GM21528 (cell line): ENCODE results near the gene ITGAE.
A peak's percentile ranks its signal among the peaks of the same experiment; 100 is the strongest.

Experiments
- ATAC-seq: cut with Tn5 transposase; IDR thresholded peaks from one replicate; pipeline ENCODE4 v1.9.1; 2021; ENCODE audit warnings: mild to moderate bottlenecking, moderate library complexity; ENCODE audit not compliant: unreplicated experiment, low FRiP score

Gene ITGAE

DNA sequence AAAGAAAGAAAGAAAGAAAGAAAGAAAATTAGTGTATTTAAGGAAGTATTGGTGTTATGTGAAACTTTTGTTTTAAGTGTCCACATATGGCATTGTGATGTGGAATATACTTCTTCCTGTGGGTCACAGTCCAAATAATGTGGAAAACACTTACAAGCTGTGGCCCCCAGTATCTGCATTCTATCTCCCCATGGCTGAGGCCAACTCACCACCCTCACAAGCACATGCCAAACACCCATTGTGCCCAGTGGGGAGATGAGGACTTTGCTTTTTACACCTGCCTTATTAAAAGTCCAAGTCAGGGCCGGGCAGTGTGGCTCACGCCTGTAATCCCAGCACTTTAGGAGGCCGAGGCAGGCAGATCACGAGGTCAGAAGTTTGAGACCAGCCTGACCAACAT is 101.0 kb downstream of the ITGAE start:
- no peak for ATAC-seq

DNA sequence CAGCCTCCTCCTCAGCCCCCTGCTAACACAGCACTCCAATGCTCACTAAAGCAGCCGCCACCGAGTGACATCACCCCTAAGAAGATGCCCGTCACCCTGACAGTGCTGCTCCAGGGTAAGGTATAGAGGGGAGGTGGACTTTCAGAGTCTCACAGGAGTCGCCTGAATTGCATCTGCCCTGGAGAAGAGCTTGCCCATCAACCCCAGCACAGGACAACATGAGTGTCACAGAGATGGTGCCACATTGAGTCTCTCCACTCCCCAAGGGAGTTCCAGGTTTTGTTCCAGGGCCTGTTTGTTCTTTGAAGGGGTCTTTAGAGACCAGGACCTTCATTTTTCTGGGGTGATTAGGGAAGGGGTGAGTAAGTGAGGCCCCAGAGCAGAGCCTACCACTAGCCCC is 102.8 kb downstream of the ITGAE start:
- no peak for ATAC-seq

DNA sequence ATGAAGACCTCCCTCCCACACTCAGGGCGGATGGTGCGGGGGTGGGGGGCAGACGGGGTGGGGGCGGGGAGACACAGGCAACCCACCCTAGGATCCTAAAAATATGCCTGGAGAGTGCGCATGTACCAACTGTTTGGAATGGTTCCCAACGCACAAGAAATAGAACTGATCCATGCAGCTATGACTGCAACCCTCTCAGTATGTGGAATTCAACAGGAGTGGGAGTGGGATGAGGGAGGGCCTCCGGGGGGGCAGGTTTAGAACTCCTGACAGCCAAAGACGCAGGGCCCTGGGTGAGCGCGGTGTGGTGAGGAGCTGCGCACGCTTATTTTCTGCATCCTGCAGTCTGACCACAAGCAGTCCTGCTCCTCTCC is 103.9 kb downstream of the ITGAE start:
- no peak for ATAC-seq

DNA sequence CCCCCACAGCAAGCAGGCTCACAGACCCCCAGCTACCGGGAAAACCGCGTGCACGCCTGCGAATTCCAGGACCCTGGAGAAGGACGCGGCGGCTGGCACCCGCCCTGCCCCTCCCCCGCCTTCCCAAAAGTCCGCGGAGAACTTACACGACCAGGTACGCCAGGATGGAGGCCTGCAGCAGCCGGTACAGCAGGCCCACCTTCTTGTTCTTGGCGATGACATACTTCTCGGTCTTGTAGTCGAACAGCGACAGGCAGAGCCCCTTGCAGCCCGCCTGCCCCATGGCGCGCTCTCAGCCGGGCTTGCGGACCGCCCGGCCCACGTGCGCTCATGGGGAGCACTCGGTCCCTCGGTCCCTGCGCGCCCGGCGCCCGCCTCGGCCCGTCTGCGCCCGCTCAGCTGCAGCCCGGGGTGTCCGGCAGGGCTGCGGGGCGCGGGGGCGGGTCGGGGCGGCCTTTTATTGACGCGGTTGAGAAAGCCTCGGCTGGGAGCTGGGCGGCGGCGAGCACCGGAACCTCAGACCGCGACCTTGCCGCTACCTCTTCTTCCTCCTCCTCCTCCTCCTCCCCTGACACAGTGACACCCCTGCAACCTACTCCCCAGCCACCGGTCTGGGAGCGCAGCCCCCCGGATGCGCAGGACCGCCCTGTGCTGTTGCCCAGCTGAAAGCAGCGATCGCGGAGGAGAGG is 105.1 kb downstream of the ITGAE start, which contains the start of gene P2RX5:
Gene P2RX5, minus strand, starts transcription at position 433 of the 689 bp plus-strand sequence. Its CDS starts 150 bp downstream, at position 283.
- no peak for ATAC-seq

DNA sequence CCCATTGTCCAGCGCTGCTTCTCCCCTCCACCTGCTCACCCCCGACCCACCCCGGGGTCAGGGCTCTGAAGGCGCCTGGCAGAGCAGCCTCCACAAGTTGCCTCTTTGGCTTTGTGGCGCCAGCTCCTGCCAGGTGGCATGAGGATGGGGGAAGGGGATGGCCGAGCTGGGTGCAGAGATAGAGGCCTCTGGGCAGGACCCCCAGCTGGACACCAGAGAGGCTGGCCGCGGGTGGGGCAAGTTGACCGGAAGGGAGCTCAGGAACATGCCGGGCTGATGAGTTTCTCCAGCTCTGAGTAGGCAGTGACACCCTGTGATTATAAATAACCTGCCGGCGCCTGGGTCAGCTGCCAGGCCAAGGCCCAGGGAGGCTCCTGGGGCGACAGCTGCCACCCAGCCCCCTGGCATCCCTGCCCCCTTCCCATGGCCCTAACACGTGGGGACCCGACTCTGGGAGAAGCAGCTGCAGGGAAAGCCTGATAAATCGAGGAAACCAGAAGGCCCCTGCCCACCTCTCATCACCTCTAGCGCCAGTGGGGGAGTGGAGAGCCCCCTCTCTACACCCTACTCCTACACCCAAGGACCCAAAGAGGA is 105.8 kb downstream of the ITGAE start:
- no peak for ATAC-seq

DNA sequence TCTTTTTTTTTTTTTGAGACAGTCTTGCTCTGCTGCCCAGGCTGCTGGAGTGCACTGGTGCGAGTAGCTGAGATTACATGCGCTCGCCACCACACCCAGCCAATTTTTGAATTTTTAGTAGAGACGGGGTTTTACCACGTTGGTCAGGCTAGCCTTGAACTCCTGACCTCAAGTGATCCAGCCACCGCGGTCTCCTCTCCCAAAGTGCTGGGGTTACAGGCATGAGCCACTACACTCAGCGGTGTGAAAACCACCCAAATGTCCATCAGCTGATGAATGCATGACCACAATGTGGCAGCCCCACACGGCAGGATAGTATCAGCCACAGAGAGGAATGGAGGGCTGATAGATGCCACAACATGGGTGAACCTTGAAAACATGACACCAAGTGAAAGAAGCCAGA is 107.2 kb downstream of the ITGAE start:
- ATAC-seq = no peak

DNA sequence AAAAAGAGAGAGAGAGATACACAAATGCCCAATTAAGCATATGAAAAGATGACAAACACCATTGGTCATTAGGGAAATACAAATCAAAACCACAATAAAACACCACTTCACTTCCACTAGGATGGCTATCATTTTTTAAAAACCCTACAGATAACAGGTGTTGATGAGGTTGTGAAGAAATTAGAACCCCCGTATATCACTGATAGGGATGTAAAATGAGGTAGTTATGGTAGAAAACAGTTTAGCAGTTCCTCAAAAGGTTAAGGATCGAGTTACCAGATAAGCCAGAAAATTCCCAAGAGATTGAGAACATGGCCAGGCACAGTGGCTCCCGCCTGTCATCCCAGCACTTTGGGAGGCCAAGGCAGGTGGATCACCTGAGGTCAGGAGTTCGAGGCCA is 107.8 kb downstream of the ITGAE start:
- no peak for ATAC-seq

DNA sequence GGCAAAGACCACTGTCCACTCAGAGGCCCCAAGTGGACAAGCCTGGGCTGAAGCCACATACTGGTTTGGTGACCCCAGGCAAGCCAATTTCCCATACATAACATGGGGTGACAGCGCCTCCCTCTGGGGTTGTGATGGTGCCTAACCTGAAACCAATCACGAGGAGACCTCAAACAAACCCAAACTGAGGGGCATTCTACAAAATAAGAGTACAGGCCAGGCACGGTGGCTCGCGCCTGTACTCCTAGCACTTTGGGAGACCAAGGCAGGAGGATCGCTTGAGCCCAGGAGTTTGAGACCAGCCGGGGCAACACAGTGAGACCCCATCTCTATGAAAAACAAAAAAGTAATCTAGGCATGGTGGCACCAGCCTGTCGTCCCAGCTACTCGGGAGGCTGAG is 108.6 kb downstream of the ITGAE start:
- no peak for ATAC-seq

DNA sequence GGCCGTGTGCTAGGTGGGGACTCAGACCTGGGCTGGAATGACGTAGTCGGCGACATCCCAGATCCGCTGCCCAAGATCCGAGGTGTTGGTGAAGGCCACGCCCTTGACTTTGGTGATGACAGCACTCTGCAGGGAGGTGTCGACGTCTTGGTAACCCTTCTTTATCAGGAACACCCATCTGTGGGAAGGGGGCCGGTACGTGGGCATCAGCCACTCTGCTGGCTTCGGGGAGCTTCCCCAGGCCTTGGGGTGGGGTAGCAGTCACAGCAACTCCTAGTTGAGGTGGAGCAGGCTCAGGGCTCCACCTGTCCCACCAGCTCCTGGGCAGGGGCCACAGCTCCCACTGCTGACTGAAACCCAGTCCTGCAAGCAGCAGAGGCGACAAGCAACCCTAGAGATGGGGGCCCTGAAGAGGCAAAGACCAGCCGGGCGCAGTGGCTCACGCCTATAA is 109.3 kb downstream of the ITGAE start:
- no peak for ATAC-seq

DNA sequence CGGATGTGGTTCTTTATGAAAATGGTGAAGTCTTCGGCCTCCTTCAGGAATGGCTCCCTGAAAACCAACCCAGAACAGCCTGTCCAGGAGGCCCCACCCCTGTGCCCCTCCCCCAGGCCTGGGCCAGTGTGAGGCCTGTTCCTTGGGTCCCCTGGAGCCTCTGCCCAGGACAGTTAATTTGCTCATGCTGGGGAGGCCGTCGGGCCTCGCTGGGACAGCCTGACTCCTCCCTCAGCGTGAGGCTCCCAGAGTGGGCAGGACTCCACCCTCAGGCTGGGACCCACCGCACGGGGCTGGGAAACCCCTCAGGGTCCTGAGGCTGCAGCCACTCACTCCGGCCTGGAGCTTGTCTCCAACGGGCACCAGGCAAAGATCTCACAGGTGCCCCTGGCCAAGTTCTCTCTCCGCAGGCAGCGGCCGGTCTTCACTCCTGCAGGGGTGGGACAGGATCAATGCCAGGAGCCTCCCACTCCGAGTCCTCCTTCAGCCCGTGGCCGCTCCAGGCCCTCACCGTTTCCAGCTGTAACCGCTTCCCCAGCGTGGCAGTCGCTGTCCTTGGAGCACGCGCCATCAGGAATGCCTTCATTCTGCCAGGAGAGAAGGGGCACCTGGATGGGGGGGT is 110.8 kb downstream of the ITGAE start:
- ATAC-seq = no peak

DNA sequence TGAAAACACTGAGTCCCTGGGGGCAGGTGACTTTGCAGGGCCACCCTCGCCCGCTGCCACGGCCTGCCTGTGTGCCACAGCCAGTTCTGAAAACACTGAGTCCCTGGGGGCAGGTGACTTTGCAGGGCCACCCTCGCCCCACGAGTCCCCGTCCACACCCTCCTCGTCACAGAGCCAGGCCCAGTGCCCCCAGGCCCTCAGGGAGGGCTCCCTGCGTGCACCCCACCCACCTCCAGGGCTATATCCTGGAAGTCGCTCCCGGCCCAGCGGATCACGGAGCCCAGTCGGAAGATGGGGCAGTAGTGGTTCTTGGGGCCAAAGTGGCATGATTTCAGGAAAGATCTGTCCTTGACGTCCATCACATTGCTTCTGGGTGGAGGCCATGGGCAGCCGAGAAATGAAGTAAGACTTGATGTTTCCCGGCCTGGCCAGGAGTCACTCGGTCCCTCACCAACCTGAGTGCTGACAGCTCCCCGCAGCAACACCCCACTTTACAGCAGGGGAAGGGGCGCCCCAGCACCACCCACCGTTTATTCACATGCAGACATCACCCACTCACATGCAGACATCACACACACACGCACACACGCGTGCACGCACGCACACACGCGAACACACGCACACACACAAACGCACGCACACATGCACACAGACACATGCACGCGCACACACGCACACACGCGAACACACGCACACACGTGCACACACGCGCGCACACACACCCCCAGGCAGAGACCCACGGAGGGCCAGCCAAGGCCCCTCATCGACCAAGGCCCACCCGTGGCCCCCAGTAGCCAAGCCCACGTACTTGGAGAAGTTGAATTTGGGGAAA is 111.5 kb downstream of the ITGAE start:
- no peak for ATAC-seq

DNA sequence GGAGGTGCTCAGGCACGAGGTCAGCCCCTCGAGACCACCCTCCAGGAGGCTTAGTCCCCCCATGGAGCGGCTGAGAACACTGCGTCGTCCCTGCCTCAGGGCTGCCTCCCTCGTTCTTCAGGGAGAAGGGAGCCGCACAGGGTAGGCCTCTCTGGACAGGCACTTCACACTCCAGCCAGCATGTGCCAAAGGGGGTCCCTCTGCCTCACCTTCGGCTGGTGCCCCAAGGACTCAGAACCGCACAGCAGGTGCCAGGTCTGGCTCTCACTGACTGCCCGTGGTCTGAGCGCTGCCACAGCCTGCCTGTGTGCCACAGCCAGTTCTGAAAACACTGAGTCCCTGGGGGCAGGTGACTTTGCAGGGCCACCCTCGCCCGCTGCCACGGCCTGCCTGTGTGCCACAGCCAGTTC is 112.1 kb downstream of the ITGAE start:
- no peak for ATAC-seq

DNA sequence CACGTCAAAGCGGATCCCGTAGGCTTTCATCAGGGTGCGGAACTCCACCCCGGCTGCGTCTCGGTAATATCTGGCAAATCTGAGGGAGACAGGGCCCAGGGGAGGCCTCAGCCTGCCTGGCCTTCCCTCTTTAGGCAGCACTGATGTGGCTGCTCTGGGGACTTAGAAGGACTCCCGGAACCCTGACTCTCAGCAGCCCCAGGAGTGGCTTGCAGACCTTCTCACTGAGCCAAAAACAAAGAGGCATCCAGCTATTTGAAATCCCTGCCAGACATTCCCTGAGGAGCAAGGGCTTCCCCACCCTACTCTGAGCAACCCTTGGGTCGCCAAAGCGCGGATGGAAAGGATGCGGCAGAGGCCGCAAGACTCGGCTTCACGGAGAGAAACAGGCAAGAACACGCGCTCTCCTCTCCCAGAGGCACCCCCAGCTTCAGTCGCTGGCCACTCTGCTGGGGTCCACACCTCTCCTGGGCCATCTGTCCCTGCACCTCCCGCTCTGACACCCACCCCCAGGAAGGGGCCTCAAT is 112.9 kb downstream of the ITGAE start:
- no peak for ATAC-seq

DNA sequence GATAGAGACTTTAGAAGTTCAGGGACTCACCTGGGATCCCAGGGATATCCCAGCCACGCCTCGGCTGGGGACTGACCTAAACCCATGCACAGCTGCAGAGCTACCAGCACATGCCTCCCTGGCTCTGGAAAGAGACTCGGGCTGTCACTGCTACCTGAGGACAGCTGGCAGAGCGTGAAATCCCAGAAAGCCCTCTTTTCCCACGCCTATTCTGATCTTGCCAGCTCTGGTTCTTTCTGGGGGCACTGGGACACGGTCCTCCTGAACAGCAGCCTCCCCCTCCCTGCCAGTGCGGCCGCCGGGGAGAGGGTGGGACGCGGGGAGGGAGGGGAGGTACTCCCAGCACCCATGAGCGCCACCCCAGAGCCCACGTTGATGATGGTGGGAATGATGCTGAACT is 115.8 kb downstream of the ITGAE start:
- ATAC-seq = no peak

DNA sequence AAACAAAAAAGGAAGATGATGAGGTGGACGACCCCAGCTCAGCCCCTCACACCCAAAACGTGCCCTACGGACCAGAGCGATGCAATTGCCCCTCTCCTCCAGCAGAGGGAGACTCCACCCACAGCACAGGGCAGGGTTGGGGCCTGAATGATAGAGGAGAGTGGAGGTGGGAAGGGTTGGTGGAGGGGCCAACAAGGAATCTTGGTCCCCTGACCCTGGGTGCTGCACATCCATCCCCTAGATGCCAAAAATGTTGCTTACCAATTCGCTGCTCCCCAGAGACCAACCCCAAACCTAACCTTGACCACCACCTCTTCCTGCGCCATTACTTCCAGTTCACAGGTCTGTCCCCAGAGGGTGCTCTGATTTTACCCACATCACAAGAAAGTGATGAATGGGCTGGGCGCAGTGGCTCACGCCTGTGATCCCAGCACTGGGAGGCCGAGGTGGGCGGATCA is 117.9 kb downstream of the ITGAE start:
- peak; percentile 61 for ATAC-seq

DNA sequence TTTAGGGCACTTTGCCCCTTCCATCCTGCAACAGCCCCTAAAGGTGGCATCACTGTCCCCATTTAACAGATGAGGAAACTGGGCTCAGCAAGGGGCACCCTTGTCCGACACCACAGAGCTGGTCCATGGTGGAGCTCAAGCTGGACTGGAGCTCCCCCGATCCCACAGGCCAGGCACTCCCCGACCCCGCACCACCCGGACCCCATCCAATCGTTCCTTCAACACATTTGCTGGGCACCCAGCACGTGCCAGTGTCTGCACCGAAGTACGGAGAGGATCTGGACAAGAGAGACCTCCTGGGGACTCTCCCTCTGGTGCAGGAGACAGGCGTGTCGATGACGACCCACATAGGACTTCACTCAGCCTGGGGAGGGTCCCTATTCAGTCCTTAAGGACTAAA is 119.0 kb downstream of the ITGAE start:
- ATAC-seq = no peak

DNA sequence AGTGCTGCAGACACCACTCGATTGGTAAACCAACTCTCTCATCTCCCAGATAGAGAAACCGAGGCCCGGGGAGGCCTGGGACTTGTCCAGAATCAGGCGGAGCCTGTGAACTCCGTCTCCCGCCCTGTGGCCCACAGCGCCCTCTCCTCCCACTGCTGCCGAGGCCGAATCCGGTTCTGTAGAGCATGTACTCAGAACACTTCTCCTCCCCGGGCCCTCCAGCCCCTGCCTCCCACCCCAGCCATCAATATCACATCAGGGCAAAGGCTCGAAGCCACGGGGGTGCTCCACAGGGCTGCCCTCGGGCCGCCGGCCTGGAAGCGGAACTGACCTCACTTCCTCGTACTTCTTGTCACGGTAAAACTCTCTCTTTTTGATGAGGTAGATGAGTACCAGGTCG is 119.4 kb downstream of the ITGAE start:
- no peak for ATAC-seq

DNA sequence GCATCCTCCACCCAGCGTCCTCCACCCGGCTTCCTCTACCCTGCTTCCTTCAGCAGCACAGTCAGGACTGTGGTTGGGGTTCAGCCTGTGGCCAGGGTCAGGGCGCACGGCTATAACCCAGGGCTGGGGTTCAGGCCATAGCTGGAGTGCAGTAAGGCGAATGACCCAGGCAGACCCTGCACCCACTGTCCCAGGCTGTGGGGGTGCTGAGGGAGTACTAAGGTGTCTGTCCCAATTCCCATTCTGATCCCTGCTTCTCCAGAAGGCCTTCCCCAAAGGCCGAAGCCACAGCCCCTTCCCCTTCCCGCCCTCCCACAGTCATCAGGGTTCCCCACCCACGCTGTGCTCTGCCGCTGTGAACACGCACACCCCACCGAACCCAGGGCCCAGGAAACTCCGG is 119.9 kb downstream of the ITGAE start:
- no peak for ATAC-seq

DNA sequence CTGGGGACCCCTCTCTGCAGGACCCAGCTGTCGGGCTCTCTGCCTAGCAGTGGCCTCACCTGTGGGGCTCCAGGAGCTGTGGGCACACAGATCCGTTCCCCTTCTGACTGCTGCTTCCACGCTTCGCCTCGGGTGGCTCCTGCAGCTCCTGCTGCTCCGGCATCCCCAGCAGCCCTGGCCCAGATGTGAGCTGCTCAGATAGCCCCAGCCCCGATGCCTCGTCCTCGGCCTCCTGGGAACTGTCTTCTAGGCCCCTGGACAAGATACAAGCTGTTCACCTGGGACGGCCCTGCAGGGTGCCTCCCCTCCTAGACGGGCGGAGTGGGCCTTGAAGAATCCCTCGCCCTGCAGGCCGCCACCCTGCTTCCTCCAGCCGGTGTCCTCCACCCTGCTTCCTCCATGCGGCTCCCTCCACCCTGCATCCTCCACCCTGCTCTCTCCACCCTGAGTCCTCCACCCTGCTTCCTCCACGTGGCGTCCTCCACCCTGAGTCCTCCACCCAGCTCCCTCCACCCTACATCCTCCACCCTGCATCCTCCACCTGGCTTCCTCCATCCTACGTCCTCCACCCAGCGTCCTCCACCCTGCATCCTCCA is 121.4 kb downstream of the ITGAE start:
- no peak for ATAC-seq

DNA sequence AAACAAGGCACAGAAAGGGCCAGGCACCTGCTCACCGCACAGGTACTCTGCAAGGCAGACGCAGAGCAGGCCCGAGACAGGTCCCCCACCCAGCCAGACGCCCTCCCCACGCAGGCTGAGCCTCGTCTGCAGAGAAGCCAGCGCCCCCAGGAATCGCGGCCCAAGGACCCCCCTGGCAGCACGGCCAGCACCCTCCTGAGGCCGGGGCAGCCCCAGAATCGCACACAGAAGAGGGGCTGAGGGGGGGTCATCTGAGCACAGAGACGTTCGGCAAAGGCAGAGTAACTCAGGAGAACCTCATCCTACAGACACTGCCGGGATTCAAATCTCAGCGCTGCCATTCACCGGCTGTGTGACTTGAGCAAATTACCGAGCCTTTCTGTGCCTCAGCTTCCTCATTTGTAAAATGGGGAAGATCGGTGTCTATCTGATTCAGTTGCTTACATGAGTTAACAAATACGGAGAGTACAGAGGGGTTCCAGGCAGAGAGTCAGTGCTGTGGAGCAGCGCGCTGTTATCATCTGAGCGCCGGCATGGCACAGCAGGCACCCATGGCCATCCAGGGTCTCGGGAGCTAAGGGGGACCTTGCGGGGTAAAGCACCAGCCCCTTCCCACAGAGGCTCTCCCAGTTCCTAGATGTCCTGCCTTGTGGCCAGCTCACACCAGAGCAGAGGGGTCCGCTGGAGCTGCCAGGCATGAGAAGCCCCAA is 122.0 kb downstream of the ITGAE start:
- ATAC-seq = no peak
